Fibroblast of lung (primary cell): ENCODE data around the gene ANP32D. TPM values are rescaled to one million over a fixed set of nuclear protein-coding genes. Genes with fewer than 3 reads are reported as not detected.

ENCODE experiments used
- DNase-seq, 2 donors: peaks; one replicate each; pipeline versions ENCODE4 v3.0.0 to v3.0.0-alpha.2; 2010; ENCODE audit warnings: low read depth in 2 of 2
- H2AFZ ChIP-seq: 2 replicates; pipeline ENCODE4 v1.5.1; 2012; ENCODE audit warnings: low read length, control low read depth, inconsistent platforms
- H3K27ac ChIP-seq: 2 replicates; pipeline ENCODE4 v1.5.1; 2011; ENCODE audit warnings: low read length, control low read depth; ENCODE audit not compliant: insufficient read depth
- H3K27me3 ChIP-seq: 2 replicates; pipeline ENCODE4 v1.5.1; 2011; ENCODE audit warnings: mild to moderate bottlenecking, low read length; ENCODE audit not compliant: control insufficient read depth, insufficient read depth
- H3K36me3 ChIP-seq: 2 replicates; pipeline ENCODE4 v1.5.1; 2011; ENCODE audit warnings: low read length; ENCODE audit not compliant: control insufficient read depth, insufficient read depth
- H3K4me1 ChIP-seq: 2 replicates; pipeline ENCODE4 v1.5.1; 2011; ENCODE audit warnings: low read length; ENCODE audit not compliant: control insufficient read depth, insufficient read depth; ENCODE audit errors: extremely low read depth
- H3K4me2 ChIP-seq: 2 replicates; pipeline ENCODE4 v1.5.1; 2011; ENCODE audit warnings: low read length, control low read depth; ENCODE audit not compliant: insufficient read depth; ENCODE audit errors: extremely low read depth
- H3K4me3 ChIP-seq, 4 experiments: fragments of 200-600 bp in 1 of 4; sonication (generic) in 1 of 4; replicated peaks in 1 of 4; 2 replicates each; pipeline ENCODE4 v1.5.1; 2011 to 2016; ENCODE audit warnings: low read length in 4 of 4, low read depth in 3 of 4, mild to moderate bottlenecking in 3 of 4, control low read depth in 2 of 4, inconsistent platforms in 1 of 4, mixed read lengths in 1 of 4; ENCODE audit not compliant: insufficient read depth in 1 of 4; ENCODE audit errors: control extremely low read depth in 1 of 4
- H3K79me2 ChIP-seq: 2 replicates; pipeline ENCODE4 v1.5.1; 2012; ENCODE audit warnings: mild to moderate bottlenecking, low read length, inconsistent platforms; ENCODE audit not compliant: control insufficient read depth, insufficient read depth
- H3K9ac ChIP-seq: 2 replicates; pipeline ENCODE4 v1.5.1; 2011; ENCODE audit warnings: mild to moderate bottlenecking, low read length, control low read depth; ENCODE audit not compliant: insufficient read depth
- H3K9me3 ChIP-seq: 2 replicates; pipeline ENCODE4 v1.5.1; 2012; ENCODE audit warnings: low read depth, low read length; ENCODE audit not compliant: control insufficient read depth, insufficient read depth
- H4K20me1 ChIP-seq: 2 replicates; pipeline ENCODE4 v1.5.1; 2011; ENCODE audit warnings: low read length; ENCODE audit not compliant: control insufficient read depth, insufficient read depth; ENCODE audit errors: extremely low read depth
- EZH2 ChIP-seq: IDR thresholded peaks from 2 replicates; pipeline ENCODE4 v1.5.1; 2012; ENCODE audit warnings: low read length, control low read depth, mild to moderate bottlenecking; ENCODE audit errors: missing control alignments
- polyA plus RNA-seq, 2 donors: library from polyadenylated mRNA; depleted of rRNA in 1 of 2; stranded (reverse) in 1 of 2; unstranded in 1 of 2; fragments of >200 nt; gene quantifications; 2 replicates each; pipeline ENCODE4 v1.2.1, GENCODE V29; 2011 to 2012; ENCODE audit warnings: missing spikeins in 1 of 2
- total RNA-seq: library from RNA; depleted of rRNA; stranded (reverse); fragments of >200 nt; gene quantifications from 2 replicates; pipeline ENCODE4 v1.2.1, GENCODE V29; 2014
- TF ChIP-seq, protein P1 (sequence below), 2 donors: IDR thresholded peaks in 1 of 2; conservative IDR thresholded peaks in 1 of 2; 1 replicate in 1 of 2; 2 replicates in 1 of 2; pipeline ENCODE4 v1.5.1; 2011 to 2012; ENCODE audit warnings: low read length in 2 of 2, control low read depth in 1 of 2, inconsistent platforms in 1 of 2, low read depth in 1 of 2, mild to moderate bottlenecking in 1 of 2

The ANP32D gene
- total and polyA plus RNA-seq, 2 donors (not counting 1 experiment from before 2014, with no cell fraction given), result not detected

DNA sequence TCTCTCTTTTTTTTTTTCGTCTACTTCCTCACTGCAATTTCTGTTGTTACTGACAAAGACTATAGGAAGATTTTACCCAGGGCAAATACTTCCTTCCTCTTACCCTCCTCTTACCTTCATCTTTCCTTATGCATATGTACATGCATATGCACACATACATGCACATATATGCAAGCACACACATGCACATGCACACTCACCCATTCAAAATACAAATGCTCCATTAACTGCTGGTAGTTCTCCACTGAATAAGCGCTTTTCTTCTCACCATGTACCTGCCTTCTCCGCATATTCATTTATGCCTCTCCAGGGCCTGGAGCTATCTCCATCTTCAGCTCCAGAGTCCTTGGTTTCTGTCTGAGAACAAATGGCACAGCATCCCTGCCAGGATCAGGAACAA lies 10.6 kb downstream of the ANP32D start:
- TF ChIP-seq, protein P1, sequence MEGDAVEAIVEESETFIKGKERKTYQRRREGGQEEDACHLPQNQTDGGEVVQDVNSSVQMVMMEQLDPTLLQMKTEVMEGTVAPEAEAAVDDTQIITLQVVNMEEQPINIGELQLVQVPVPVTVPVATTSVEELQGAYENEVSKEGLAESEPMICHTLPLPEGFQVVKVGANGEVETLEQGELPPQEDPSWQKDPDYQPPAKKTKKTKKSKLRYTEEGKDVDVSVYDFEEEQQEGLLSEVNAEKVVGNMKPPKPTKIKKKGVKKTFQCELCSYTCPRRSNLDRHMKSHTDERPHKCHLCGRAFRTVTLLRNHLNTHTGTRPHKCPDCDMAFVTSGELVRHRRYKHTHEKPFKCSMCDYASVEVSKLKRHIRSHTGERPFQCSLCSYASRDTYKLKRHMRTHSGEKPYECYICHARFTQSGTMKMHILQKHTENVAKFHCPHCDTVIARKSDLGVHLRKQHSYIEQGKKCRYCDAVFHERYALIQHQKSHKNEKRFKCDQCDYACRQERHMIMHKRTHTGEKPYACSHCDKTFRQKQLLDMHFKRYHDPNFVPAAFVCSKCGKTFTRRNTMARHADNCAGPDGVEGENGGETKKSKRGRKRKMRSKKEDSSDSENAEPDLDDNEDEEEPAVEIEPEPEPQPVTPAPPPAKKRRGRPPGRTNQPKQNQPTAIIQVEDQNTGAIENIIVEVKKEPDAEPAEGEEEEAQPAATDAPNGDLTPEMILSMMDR (conservative IDR thresholded peaks at IDR 0.05 in 1 of 2, IDR thresholded peaks at IDR 0.05 in 1 of 2; ENCODE audit: low read depth in 1 of 2, low read length in 2 of 2), result no peak
- no peak for TF ChIP-seq EZH2
- H3K4me1 ChIP-seq, result no peaks in the 10 kb centered on the region
- no peak overlapping the region for H3K4me2 ChIP-seq
- H3K27ac ChIP-seq, result no peak overlapping the region
- H2AFZ ChIP-seq, result no peak overlapping the region
- no peak overlapping the region for H3K4me3 ChIP-seq
- no peak for DNase-seq
- H4K20me1 ChIP-seq, result no peaks in the 10 kb centered on the region
- no peaks in the 10 kb centered on the region for H3K9me3 ChIP-seq
- no peak overlapping the region for H3K9ac ChIP-seq
- no peaks in the 10 kb centered on the region for H3K36me3 ChIP-seq
- no peaks in the 10 kb centered on the region for H3K79me2 ChIP-seq
- H3K27me3 ChIP-seq, result no peaks in the 10 kb centered on the region

DNA sequence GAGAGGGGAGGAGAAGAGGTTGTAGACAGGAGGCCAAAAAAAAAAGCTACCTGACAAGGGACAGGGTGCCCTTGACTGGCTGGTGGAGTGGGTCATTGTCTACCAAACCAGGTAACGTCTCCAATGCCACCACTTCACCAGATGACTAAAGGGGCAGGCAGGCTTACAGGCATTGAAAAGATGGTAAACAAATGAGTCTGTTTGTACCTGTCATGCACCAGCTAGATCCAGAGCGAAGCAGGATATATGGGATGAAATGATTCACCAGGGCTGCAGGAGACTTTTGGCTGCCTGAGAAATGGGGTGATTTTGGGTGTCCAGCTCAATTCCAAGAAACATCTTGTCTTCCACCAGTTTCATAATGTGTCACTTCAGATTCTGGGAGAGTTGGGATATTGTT lies 13.9 kb downstream of the ANP32D start:
- Histone ChIP-seq H3K4me2 (no peak overlapping the region), H4K20me1 (no peaks in the 10 kb centered on the region), H3K27ac (no peak overlapping the region), H3K36me3 (no peaks in the 10 kb centered on the region), H3K4me3 (no peak overlapping the region), H3K4me1 (no peaks in the 10 kb centered on the region), H2AFZ (no peak overlapping the region), H3K9me3 (no peaks in the 10 kb centered on the region), H3K27me3 (no peaks in the 10 kb centered on the region), H3K9ac (no peak overlapping the region), H3K79me2 (no peaks in the 10 kb centered on the region)
- DNase-seq, result no peak
- TF ChIP-seq EZH2, result no peak
- TF ChIP-seq, protein P1 (conservative IDR thresholded peaks at IDR 0.05 in 1 of 2, IDR thresholded peaks at IDR 0.05 in 1 of 2; ENCODE audit: low read depth in 1 of 2, low read length in 2 of 2), result no peak

DNA sequence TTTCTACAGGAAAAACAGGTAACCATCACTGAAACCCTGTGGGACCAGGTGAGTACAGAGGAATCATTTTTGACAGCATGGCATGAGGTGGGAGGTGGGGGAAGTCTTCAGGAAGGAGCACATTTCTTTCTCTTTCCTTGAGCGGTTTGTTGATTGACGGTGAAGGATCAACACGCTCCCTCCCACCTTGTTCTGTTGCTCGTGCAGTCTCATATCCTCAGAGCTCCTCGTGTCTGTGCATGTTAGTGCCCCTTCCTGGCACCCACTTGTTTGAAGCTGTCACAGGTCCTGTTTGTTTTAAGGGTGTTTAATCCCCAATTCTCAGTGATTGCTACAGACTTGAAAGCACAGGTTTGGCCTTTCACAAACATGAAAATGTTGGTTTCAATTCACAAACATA lies 14.3 kb downstream of the ANP32D start:
- Histone ChIP-seq H3K4me3 (no peak overlapping the region), H3K36me3 (no peaks in the 10 kb centered on the region), H3K9ac (no peak overlapping the region), H3K4me2 (no peak overlapping the region), H2AFZ (no peak overlapping the region), H3K4me1 (no peaks in the 10 kb centered on the region), H3K79me2 (no peaks in the 10 kb centered on the region), H3K9me3 (no peaks in the 10 kb centered on the region), H4K20me1 (no peaks in the 10 kb centered on the region), H3K27me3 (no peaks in the 10 kb centered on the region), H3K27ac (no peak overlapping the region)
- TF ChIP-seq, protein P1 (conservative IDR thresholded peaks at IDR 0.05 in 1 of 2, IDR thresholded peaks at IDR 0.05 in 1 of 2; ENCODE audit: low read depth in 1 of 2, low read length in 2 of 2), result no peak
- no peak for TF ChIP-seq EZH2
- DNase-seq, result no peak
